NCI-H345 treated with DMSO at 0.1 percent for 48 hours (cell line): Measurements from ENCODE around the gene LRG1.
"Not testable (repeated sequence)": the region's sequence is repeated elsewhere in the genome, so short reads cannot be mapped to it uniquely, and the experiment has no call there.

Experiments
- DNase-seq: peaks from one replicate; lab custom pipeline; 2025; ENCODE audit not compliant: unreplicated experiment; lab: John Stamatoyannopoulos, UW

LRG1 gene

DNA sequence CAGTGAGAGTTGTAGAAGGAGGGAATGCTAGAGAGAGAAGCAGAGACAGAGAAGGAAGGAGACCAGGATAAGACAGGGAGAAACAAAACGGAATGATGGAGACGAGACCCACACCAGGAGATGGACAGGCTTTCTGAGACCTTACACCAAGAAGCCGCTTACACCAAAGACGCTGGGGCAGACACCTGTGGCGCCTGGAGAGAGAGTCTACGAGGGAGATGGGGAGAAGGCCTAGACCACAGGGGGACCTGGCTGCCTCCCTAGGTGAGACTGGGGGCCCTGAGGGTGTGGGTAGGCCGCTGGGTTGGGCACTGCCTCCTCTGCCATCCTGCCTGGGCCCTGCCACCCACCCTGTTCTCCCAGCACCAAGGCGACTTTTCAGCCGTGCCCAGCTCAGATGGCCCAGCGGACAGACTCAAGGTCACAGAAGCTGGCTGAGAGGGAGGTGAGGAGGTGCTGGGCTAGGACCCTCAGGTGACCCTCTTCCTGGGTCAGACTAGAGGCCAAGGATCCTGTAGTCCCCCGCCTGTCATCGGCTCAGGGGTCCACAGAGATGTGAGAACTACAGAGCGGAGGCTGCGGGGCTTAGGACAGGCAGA is 9.8 kb downstream of the LRG1 start:
- no peak for DNase-seq

DNA sequence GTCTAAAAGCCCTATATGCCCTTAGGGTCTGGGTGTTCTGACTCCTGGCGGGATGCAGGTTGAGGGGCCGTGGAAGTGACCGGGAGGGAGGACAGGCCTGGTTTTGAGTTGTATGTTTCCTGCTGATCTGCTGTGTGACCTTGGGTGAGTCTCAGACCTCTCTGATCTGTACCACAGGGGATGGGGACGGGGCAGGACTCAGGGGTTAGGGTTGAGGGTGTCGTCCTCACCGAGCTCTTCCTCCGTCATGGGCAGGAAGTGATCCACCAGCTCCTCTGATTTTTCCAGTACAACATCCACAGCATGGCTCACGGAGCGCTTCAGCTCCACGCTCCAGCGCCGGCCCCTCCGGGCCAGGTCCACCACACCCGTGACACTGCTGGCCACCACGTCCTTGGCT is 11.0 kb downstream of the LRG1 start:
- no peak for DNase-seq

DNA sequence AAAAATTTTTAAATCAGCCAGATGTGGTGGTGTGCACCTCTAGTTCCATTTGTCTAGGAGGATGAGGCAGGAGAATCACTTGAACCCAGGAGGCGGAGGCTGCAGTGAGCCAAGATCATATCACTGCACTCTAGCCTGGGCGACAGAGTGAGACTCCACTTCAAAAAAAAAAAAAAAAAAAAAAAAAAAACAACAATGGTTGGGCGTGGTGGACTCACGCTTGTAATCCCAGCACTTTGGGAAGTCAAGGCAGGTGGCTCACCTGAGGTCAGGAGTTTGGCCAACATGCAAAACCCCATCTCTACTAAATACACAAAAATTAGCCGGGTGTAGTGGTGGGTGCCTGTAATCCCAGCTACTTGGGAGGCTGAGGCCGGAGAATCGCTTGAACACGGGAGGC is 12.5 kb downstream of the LRG1 start:
- DNase-seq: not testable (repeated sequence)

DNA sequence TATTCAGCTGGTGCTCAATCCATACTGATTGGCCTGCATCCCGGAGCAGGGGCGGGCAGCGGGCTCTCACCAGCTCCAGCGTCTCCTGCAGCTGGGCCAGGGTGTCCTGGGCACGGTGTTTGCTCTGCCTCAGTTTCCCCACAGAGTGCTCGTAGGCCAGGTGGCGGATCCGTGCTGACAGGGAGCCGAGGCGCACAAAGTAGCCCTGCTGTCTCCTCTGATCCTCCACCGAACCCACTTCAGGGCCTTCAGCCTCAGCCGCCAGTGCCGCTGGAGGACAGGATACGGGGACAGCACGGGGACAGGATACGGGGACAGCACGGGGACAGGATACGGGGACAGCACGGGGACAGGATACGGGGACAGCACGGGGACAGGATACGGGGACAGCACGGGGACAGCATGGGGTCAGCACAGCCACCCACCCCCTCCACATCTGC is 14.3 kb downstream of the LRG1 start:
- DNase-seq: no peak

DNA sequence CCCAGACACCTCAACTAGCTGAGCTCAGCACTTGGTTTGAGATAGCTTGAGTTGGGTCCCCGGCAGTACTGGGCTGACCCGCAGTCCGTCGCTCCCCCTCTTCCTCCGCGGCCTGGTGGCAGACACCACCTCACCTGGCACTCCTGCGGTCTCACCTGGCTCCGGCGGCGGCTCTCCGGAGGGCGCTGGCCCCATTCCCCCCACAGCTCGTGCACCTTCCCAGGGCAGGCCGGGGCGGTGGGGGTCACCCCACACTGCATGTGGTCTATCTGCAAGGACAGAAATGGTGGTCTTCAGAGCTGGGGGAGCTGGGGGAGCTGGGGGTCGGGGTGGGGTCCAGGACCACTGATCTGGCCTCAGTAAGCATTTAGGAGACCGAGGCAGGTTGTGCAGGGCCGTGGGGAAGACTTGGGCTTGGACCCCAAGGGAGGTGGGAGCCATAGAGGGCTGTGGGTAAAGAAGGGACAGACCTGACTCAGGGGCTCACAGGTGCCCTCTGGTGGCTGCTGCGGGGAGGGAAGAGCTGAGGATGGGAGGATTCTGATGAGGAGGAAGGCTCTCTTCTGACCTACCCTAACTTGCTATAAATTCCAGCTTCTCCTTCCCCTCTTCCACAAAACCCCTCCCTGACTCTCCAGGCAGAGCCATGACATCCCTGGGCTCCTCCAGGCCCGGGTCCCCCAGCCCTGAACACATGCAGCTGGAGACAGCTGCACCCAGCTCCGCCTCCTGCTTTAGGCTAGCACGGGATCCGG is 14.9 kb downstream of the LRG1 start:
- no peak for DNase-seq

DNA sequence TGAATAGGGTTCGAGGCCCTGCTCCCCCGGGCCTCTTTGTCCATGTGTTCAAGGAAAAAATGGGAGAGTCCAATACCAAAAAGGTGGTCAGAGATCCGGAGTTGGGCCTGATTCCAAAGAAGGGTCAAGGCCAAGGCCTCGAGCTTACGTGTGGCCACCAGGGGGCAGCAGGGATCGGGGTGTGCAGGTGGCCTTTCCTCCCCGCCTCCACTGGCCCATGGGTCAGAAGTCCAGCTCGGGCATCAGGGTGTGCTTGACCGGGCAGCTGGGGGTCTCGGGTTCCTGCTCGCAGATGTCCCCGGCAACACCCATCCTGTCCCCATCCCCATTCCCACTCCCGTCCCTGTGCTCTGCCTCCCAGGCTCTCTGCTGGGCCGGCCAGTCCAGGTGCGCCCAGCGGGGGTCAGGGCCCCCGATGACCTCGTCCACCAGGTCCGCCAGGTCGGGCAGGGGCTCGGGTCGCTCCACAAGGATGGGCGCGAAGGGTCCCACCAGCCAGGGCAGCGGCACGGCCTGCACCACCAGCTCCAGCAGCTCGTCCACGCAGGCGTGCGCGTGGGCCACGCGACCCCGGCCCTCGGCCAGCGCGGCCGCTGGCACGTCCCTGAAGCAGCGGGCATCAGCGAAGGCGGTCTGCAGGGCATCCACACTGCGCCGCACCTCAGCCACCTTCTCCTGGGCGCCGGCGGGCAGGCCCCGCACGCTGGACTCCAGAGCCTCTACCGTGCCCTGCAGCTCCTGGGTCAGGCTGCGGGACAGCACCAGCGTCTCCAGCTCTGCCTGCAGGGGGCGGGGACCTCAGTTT is 16.3 kb downstream of the LRG1 start:
- DNase-seq: no peak

DNA sequence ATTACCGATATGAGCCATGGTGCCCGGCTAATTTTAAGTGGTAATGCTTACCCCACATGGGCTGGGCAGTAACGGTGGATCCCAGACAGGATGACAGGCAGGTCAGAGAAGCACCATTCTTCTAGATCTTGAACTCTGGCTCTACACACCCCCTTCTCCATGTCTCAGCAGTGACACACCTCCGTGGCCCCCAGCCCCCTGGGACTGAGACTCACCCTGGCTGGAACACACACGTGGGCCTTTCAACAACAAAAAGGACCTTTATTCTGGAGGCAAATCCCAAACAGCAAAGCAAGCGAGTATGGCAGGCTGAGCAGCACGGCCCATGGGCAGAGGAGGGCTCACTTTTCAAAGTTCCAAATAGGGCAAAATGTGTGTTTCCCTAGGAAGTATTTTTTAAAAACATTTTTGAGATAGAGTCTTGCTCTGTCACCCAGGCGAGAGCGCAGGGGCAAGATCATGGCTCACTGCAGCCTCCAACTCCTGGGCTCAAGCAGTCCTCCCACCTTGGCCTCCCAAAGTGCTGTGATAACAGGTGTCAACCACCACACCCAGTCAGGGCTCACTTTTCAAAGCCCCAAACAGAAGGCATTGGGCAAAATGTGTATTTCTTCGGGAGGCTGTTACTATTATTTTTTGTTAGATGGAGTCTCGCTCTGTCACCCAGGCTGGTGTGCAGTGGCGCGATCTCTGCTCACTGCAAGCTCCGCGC is 17.4 kb downstream of the LRG1 start:
- no peak for DNase-seq

DNA sequence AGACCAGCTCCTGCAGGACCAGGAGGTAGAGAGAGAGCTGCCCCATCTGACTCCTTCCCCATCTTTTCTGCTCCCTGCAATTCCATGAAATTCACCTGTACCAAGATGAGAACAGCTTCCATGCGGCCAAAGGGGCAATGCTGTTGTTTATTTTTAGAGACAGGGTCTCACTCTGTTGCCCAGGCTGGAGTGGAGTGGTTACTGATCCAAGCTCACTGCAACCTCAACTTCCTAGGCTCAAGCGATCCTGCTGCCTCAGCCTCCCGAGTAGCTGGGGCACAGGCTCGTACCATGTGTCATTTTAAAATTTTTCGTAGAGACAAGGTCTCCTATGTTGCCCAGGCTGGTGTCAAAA is 18.0 kb downstream of the LRG1 start:
- DNase-seq: no peak

DNA sequence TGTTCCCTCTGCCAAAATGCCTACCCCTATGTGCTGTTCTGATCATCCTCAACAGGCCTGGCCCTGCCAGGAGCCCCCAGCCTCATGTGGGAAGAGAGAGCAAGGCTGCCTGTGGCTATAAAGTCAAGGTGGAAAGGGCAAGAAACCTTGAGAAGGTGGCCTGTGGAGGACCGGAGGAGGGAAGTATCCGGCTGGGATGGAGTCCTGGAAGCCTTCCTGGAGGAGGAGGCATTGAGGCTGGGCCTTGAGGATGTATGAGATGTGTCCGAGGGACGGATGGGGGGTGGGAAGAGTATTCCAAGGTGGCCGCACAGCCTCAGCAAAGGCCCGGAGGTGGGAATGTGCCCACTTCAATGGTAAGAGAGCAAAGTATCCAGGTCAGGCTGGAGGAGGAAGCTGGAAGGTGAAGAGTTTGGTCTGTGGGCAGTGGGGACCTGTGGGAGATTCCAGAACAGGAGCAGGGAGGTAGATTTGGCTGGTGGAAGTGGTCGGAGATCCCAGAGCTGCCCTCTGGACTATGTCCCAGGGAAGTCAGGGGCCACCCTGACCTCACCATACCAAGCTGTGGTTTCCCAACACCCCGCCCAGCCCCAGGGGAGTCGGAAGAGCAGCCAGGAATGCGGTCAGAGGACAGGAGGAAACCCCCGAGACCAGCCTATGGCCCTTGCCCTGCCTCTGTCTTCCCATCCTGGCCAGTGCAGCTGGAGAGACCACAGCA is 18.5 kb downstream of the LRG1 start:
- DNase-seq: no peak

DNA sequence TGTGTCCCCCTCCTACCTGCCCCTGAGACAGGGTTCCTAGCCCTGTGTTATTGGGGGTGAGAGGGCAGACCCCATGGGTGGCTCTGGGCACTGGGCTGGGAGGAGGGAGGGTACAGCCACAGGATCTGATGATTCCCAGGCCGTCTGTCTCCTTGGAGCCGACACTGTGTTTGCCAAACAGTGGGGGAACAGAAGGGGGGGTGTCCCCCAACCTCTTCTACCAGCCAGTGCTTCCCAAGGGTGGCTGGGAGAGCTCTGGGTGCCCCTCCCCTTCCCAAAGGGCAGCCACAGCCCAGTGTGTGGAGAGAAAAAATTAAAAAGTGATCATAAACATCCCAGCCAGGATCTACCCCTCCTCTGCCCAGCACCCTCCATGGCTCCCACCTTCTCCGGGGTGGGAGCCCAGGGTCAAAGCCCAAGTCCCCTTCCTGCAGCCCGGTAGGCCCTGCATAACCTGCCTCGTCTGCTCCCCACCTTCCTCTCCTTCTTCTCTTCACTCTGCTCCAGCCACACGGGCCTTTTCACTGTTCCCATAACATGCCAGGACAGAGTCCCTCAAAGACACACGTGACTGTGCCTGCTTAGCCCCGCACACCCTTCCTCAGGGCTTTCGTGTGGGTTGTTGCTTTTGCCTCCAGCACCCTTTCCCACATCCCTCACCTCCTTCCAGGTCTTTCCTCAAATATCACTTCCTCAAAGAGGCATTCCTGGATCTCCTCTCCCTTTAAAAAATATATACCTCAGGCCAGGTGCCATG is 20.1 kb downstream of the LRG1 start:
- no peak for DNase-seq

DNA sequence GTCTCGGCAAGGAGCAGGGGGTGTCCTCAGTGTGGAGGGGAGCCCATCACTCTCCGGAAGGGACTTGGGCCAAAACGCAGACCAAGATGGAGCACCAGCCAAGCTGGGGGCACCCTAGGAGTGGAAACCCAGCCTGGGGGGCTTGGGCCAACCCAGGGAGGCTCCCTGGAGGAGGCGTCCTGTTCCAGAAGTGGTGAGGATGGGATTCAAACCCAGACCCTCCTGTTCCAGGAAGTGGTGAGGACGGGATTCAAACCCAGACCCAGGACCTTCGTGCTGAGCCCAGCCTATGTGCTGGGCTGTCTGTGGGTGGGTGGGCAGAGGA is 20.7 kb downstream of the LRG1 start:
- DNase-seq: no peak

DNA sequence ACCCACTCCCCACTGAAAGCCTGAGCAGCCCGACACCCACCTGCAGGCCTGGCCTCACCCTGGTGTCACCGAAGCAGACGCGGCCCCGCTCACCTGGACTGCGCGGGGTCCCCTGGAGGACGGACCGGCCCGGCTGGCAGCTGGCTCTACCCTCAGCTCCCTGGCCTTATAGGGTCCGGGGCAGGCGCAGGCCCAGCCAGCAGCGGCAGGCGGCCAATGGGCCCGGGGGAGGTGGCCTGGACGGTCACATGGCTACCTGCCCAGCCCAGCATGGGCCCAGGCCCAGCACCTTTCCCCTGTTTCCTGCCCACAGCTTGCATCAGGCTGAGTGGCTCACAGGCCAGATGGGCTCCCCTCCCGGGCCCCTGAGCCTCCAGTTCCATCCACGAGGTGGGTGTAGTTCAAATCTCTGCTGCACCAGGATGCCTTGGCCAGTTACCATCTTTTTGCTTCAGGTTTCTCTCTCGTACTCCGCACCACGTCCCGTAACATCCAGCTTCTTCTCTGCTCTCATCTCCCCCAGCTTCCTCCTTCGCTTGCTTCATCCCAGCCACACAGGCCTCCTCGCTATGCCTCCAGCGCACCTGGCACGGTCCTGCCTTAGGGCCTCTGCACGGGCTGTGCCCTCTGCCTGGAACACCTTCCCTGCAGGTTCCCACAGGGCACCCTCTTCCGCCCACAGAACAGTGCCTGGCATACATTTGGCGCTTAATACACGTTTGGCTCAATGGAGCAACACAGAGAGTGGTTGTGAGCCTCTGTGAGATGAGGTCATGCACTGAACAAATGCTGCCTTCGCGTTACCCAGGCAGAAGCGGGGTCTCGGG is 21.3 kb downstream of the LRG1 start, which contains the start of gene PLIN4:
Gene PLIN4, minus strand, starts transcription at position 142 of the 827 bp plus-strand sequence. CDS start 214 bp downstream, outside the sequence.
- no peak for DNase-seq

DNA sequence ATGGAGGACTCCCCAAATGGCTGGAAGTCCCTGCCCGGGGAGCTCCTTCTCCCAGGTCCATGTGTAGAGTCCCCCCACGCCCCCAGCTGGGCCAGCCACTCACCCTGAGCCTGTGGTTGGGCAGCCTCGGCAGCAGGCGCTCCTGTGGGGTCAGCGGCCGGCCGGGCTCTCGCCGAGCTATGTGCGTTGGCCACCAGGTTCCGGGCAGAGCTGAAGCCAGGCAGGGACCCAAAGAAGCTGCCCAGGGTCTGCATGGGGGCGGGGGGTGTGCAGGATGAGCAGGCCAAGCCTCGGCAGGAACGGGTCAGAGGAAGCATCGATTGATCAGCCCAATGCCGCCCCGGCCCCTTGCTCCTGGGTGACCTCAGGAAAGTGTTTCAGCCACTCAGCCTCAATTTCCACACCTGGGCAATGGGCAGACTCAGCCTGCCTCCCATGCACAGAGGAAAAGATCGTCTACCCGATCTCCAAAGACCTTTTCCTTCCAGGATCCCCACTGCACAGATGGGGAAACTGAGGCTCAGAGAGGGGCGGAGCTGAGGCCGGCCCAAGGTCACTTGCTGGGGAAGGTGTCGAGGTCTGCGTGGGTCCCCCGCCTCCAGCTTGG is 22.3 kb downstream of the LRG1 start:
- DNase-seq: no peak

DNA sequence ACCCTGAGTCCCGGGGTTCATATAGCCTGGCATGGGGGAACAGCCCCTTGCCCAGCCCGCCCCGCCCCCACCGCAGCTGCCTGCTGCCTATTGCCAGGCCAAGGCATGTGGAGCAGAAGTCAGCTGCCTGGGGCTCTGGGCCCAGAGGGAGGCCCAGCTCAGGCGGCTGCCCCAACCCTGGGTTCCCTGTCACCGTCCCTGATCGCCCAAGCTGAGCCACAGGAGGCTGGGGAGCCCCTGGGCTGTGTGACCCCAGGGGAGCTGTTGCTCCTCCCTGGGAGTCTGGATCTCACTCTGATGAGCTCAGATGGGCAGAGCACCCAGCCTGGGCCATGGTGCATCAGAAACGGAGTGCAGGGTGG is 22.9 kb downstream of the LRG1 start:
- no peak for DNase-seq

DNA sequence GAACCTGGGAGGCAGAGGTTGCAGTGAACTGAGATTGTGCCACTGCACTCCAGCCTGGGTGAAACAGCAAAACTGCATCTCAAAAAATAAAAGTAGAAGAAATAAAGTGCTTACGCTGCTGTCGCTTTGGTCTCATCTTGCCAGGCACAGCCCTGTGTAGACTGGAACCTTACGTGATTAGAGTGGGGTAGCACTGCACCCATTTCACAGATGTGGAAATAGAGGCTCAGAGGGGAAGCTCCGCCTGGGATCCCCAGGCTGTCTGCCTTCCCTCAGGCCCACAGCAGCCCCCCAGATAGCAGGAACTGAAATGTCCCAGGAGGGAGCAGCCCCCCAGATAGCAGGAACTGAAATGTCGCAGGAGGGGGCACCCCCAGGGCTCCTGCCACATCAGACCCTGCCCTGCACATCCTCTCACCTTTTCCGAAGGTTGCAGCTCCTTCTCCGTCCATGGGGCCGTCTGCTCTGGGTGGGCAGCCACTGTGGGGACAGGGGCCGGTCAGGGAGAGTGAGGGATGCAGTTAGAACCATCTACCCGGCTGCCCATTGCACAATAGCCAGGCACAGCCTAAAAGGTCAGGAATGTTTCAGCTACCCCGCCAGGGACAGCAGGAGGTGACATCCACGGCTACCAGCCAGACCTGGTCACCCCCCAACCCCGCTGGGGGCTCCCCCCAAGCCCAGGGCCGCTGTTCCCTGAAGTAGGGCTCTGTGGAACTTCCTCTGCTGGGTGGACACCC is 23.5 kb downstream of the LRG1 start:
- DNase-seq: no peak

DNA sequence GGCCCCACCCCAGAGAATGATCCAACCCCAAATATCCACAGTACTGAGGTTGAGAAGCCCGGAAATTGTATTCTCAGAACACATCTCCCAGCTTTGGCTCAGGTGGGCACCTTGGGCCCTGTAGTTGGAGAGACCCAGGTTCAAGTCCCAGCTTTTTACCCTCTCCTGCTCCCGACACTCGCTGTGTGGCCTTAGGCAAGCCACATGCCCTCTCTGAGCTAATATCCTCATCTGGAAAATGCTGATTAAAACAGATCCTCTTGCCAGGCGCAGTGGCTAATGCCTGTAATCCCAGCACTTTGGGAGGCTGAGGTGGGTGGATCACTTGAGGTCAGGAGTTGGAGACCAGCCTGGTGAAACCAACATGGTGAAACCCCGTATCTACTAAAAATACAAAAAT is 24.1 kb downstream of the LRG1 start:
- no peak for DNase-seq

DNA sequence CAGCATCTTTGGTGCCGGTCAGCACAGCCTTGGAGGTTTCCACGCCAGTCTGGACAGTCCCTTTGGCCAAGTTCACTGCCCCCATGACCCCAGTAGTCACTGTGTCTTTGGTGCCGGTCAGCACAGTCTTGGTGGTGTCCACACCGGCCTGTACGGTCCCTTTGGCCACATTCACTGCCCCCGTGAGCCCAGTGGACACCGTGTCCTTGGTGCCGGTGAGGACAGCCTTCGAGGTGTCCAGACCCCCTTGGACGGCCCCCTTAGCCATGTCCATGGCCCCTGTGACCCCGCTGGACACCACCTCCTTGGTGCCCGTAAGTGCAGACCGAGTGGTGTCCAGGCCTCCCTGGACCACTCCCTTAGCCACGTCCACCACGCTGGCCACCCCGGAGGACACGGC is 26.6 kb downstream of the LRG1 start:
- DNase-seq: no peak

DNA sequence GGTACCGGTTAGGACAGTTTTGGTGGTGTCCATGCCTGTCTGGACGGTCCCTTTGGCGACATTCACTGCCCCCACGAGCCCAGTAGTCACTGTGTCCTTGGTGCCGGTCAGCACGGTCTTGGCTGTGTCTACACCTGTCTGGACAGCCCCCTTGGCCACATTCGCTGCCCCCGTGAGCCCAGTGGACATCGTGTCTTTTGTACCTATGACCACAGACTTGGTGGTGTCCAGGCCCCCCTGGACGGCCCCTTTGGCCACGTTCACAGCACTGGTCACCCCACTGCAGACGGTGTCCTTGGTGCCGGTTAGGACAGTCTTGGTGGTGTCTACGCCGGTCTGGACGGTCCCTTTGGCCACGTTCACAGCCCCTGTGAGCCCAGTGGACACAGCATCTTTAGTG is 27.8 kb downstream of the LRG1 start:
- no peak for DNase-seq
